Measurements from ENCODE around the gene METTL25. TPM values are rescaled to one million over a fixed set of nuclear protein-coding genes. Genes with fewer than 3 reads are reported as not detected.

The METTL25 gene
- total RNA-seq, 2 donors from 2014 or later, result 9.5 to 10.6 TPM

DNA sequence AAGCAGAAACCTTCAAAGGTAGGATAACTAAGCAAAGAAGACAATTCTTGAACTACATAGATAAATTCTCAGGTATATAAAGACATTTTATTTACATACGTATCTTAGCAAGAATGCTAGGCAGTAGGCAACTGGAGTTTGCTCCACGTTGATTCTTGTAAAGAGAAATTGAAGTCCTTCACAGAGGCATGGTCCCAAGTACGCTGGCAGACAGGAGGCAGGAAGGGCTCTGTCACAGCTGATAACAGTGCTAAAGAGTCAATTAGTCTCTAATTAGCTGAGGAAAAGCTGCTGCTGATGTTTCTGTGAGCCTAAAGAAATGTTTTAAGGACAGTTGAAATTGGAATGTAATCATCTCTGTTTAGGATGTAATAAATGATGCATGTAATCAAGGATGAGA is 146.8 kb downstream of the METTL25 start:
- peak; percentile 57 for DNase-seq
- H3K4me3 ChIP-seq (ENCODE audit: low read length), result no peak overlapping the region
- peaks cover 5% of the 10 kb centered on the region for H3K4me1 ChIP-seq (ENCODE audit: control insufficient read depth, insufficient read depth, low read length)
- no peaks in the 10 kb centered on the region for H3K27me3 Mint-ChIP-seq (ENCODE audit: insufficient read depth)
- TF ChIP-seq, protein P1, sequence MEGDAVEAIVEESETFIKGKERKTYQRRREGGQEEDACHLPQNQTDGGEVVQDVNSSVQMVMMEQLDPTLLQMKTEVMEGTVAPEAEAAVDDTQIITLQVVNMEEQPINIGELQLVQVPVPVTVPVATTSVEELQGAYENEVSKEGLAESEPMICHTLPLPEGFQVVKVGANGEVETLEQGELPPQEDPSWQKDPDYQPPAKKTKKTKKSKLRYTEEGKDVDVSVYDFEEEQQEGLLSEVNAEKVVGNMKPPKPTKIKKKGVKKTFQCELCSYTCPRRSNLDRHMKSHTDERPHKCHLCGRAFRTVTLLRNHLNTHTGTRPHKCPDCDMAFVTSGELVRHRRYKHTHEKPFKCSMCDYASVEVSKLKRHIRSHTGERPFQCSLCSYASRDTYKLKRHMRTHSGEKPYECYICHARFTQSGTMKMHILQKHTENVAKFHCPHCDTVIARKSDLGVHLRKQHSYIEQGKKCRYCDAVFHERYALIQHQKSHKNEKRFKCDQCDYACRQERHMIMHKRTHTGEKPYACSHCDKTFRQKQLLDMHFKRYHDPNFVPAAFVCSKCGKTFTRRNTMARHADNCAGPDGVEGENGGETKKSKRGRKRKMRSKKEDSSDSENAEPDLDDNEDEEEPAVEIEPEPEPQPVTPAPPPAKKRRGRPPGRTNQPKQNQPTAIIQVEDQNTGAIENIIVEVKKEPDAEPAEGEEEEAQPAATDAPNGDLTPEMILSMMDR (conservative IDR thresholded peaks at IDR 0.05), result no peak
- H3K9me3 Mint-ChIP-seq, result no peaks in the 10 kb centered on the region
- H3K27me3 ChIP-seq (ENCODE audit: control insufficient read depth, insufficient read depth, low read length, poor library complexity, severe bottlenecking), result no peaks in the 10 kb centered on the region
- H3K4me3 Mint-ChIP-seq, result no peak overlapping the region
- no peaks in the 10 kb centered on the region for H3K9me3 ChIP-seq (ENCODE audit: control insufficient read depth, low read length)
- no peaks in the 10 kb centered on the region for H3K36me3 Mint-ChIP-seq (ENCODE audit: low read depth)
- no peak overlapping the region for H3K9ac ChIP-seq (ENCODE audit: extremely low read depth, low read length, poor library complexity, severe bottlenecking)
- peaks cover 19% of the 10 kb centered on the region for H3K4me1 Mint-ChIP-seq
- 59 to 66% methylated on average over 3 of the region's 3 CpGs for WGBS, 2 experiments (ENCODE audit: insufficient coverage in 1 of 2, insufficient read length in 1 of 2)
- H3K36me3 ChIP-seq (ENCODE audit: control insufficient read depth, insufficient read depth, low read length), result no peaks in the 10 kb centered on the region
- H3K27ac ChIP-seq (ENCODE audit: low read depth, low read length), result no peak overlapping the region
- no peak overlapping the region for H3K27ac Mint-ChIP-seq

DNA sequence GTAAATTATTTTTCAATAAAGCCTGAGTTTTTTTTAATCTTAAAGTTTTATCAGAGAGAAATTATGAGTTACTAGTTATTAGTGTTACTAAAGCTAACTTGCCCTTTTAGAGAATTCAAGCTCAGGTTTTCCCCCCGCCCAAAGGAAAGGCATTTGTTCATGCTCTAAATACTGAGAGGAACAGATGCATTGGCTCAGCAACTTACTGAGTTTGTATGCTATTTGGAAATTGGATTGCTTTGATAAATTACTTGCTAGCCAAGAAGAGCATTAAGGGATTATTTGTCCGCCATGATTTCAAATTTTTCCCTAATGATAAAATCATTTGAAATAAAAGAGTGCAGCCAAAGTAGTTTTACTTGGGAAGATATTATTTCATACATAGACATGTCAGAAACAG is 149.4 kb downstream of the METTL25 start:
- H3K27ac ChIP-seq (ENCODE audit: low read depth, low read length), result no peak overlapping the region
- H3K9ac ChIP-seq (ENCODE audit: extremely low read depth, low read length, poor library complexity, severe bottlenecking), result no peak overlapping the region
- H3K27me3 Mint-ChIP-seq (ENCODE audit: insufficient read depth), result no peaks in the 10 kb centered on the region
- H3K4me3 Mint-ChIP-seq, result no peak overlapping the region
- peaks cover 5% of the 10 kb centered on the region for H3K4me1 ChIP-seq (ENCODE audit: control insufficient read depth, insufficient read depth, low read length)
- no peaks in the 10 kb centered on the region for H3K9me3 Mint-ChIP-seq
- H3K36me3 ChIP-seq (ENCODE audit: control insufficient read depth, insufficient read depth, low read length), result no peaks in the 10 kb centered on the region
- no peak for DNase-seq
- H3K27me3 ChIP-seq (ENCODE audit: control insufficient read depth, insufficient read depth, low read length, poor library complexity, severe bottlenecking), result no peaks in the 10 kb centered on the region
- 75 to 92% methylated on average over 1 to 2 of the region's 2 CpGs for WGBS, 2 experiments (ENCODE audit: insufficient coverage in 1 of 2, insufficient read length in 1 of 2)
- H3K4me3 ChIP-seq (ENCODE audit: low read length), result no peak overlapping the region
- H3K36me3 Mint-ChIP-seq (ENCODE audit: low read depth), result no peaks in the 10 kb centered on the region
- peaks cover 19% of the 10 kb centered on the region for H3K4me1 Mint-ChIP-seq
- TF ChIP-seq, protein P1 (conservative IDR thresholded peaks at IDR 0.05), result no peak
- no peak overlapping the region for H3K27ac Mint-ChIP-seq
- no peaks in the 10 kb centered on the region for H3K9me3 ChIP-seq (ENCODE audit: control insufficient read depth, low read length)

DNA sequence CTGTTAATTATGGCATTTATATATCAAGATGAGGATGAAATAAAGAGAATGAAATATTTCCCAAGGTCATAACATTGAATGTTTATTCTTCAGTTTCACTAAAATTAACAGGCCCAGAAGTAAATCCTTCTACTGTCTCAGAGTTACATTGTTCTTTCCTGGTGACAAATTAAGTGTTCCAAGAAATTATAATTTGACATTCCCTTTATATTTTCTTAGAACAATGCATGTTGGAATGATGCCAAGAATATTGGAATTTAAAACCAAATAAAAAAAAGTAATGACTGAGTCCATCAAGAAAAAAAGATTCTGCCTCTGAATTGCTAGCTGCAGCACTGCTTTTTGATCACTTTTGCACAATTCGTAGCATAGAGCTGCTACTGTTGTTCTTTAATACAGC is 152.1 kb downstream of the METTL25 start:
- no peaks in the 10 kb centered on the region for H3K9me3 ChIP-seq (ENCODE audit: control insufficient read depth, low read length)
- no peak overlapping the region for H3K4me3 Mint-ChIP-seq
- DNase-seq, result no peak
- WGBS, 2 experiments (ENCODE audit: insufficient coverage in 1 of 2, insufficient read length in 1 of 2), result 84% methylated on average over 1 of the region's 1 CpG; no CpG with 5 or more reads in 1 of the 2 experiments
- peaks cover 6% of the 10 kb centered on the region for H3K4me1 Mint-ChIP-seq
- no peaks in the 10 kb centered on the region for H3K9me3 Mint-ChIP-seq
- no peak overlapping the region for H3K27ac ChIP-seq (ENCODE audit: low read depth, low read length)
- no peak overlapping the region for H3K4me3 ChIP-seq (ENCODE audit: low read length)
- TF ChIP-seq, protein P1 (conservative IDR thresholded peaks at IDR 0.05), result no peak
- no peaks in the 10 kb centered on the region for H3K4me1 ChIP-seq (ENCODE audit: control insufficient read depth, insufficient read depth, low read length)
- no peaks in the 10 kb centered on the region for H3K27me3 Mint-ChIP-seq (ENCODE audit: insufficient read depth)
- H3K27me3 ChIP-seq (ENCODE audit: control insufficient read depth, insufficient read depth, low read length, poor library complexity, severe bottlenecking), result no peaks in the 10 kb centered on the region
- H3K36me3 Mint-ChIP-seq (ENCODE audit: low read depth), result no peaks in the 10 kb centered on the region
- no peak overlapping the region for H3K27ac Mint-ChIP-seq
- no peaks in the 10 kb centered on the region for H3K36me3 ChIP-seq (ENCODE audit: control insufficient read depth, insufficient read depth, low read length)
- no peak overlapping the region for H3K9ac ChIP-seq (ENCODE audit: extremely low read depth, low read length, poor library complexity, severe bottlenecking)

All from endodermal cell (in vitro differentiated cells).